ENCODE data around the gene RFX8.

RFX8 gene

GRCh38 chr2:101405351-101405899 lies 69.5 kb downstream of the RFX8 start:
- H4K20me1 ChIP-seq (ENCODE audit: insufficient read depth, low read length): no peaks in the 10 kb centered on the region
- no peaks in the 10 kb centered on the region for H3K79me2 ChIP-seq (ENCODE audit: low read length)
- H2AFZ ChIP-seq (ENCODE audit: low read depth, low read length): peak overlapping the region; percentile 19; the same call in 1 of the 2 replicates
- no peaks in the 10 kb centered on the region for H3K9me3 ChIP-seq (ENCODE audit: insufficient read depth, low read length)
- H3K9ac ChIP-seq (ENCODE audit: low read length): no peak overlapping the region
- H3K4me3 ChIP-seq (ENCODE audit: low read length): no peak overlapping the region
- H3K27ac ChIP-seq (ENCODE audit: low read length): no peak overlapping the region
- no peaks in the 10 kb centered on the region for H3K36me3 ChIP-seq (replicated peaks; ENCODE audit: low read depth, low read length)
- TF ChIP-seq EZH2phosphoT487 (IDR thresholded peaks at IDR 0.05; ENCODE audit: low read depth) (no peak), CTCF (IDR thresholded peaks at IDR 0.05; ENCODE audit: low read depth, low read length) (no peak)
- H3K4me2 ChIP-seq (ENCODE audit: low read length): peak overlapping the region; percentile 3; the same call in 1 of the 2 replicates
- peaks cover 4% of the 10 kb centered on the region; the same call in 1 of the 2 replicates for H3K27me3 ChIP-seq (ENCODE audit: low read depth, low read length)
- H3K4me1 ChIP-seq (ENCODE audit: low read length): peaks cover 24% of the 10 kb centered on the region

- Histone ChIP-seq H4K20me1 (ENCODE audit: insufficient read depth, low read length) (no peaks in the 10 kb centered on the region), H3K27ac (ENCODE audit: low read length) (no peak overlapping the region), H3K9me3 (ENCODE audit: insufficient read depth, low read length) (no peaks in the 10 kb centered on the region), H3K79me2 (ENCODE audit: low read length) (no peaks in the 10 kb centered on the region), H3K4me1 (ENCODE audit: low read length) (peaks cover 41% of the 10 kb centered on the region), H3K9ac (ENCODE audit: low read length) (no peak overlapping the region), H3K4me2 (ENCODE audit: low read length) (no peak overlapping the region), H3K36me3 (replicated peaks; ENCODE audit: low read depth, low read length) (no peaks in the 10 kb centered on the region), H3K4me3 (ENCODE audit: low read length) (no peak overlapping the region), H3K27me3 (ENCODE audit: low read depth, low read length) (peaks cover 6% of the 10 kb centered on the region; the same call in 1 of the 2 replicates), H2AFZ (ENCODE audit: low read depth, low read length) (no peak overlapping the region)
- TF ChIP-seq CTCF (IDR thresholded peaks at IDR 0.05; ENCODE audit: low read depth, low read length) (no peak), EZH2phosphoT487 (IDR thresholded peaks at IDR 0.05; ENCODE audit: low read depth) (no peak)
Measured at GRCh38 chr2:101403745-101404144, 71.2 kb downstream of the RFX8 start.

- H3K27ac ChIP-seq (ENCODE audit: low read length): no peak overlapping the region
- no peak overlapping the region for H3K9ac ChIP-seq (ENCODE audit: low read length)
- peaks cover 52% of the 10 kb centered on the region for H3K4me1 ChIP-seq (ENCODE audit: low read length)
- no peaks in the 10 kb centered on the region for H3K79me2 ChIP-seq (ENCODE audit: low read length)
- H3K36me3 ChIP-seq (replicated peaks; ENCODE audit: low read depth, low read length): no peaks in the 10 kb centered on the region
- H3K4me2 ChIP-seq (ENCODE audit: low read length): no peak overlapping the region
- no peak overlapping the region for H3K4me3 ChIP-seq (ENCODE audit: low read length)
- TF ChIP-seq CTCF (IDR thresholded peaks at IDR 0.05; ENCODE audit: low read depth, low read length) (no peak), EZH2phosphoT487 (IDR thresholded peaks at IDR 0.05; ENCODE audit: low read depth) (no peak)
- H3K27me3 ChIP-seq (ENCODE audit: low read depth, low read length): 0 out of 2 replicates have a peak, but pooled peaks cover 4% of the 10 kb centered on the region
- H3K9me3 ChIP-seq (ENCODE audit: insufficient read depth, low read length): no peaks in the 10 kb centered on the region
- H2AFZ ChIP-seq (ENCODE audit: low read depth, low read length): no peak overlapping the region
- no peaks in the 10 kb centered on the region for H4K20me1 ChIP-seq (ENCODE audit: insufficient read depth, low read length)
Measured at GRCh38 chr2:101402630-101403029, 72.3 kb downstream of the RFX8 start.

GRCh38 chr2:101401906-101402305 lies 73.0 kb downstream of the RFX8 start:
- Histone ChIP-seq H3K9me3 (ENCODE audit: insufficient read depth, low read length) (no peaks in the 10 kb centered on the region), H3K4me3 (ENCODE audit: low read length) (peak overlapping the region; percentile 65; the same call in 1 of the 2 replicates), H4K20me1 (ENCODE audit: insufficient read depth, low read length) (no peaks in the 10 kb centered on the region), H3K4me2 (ENCODE audit: low read length) (peak overlapping the region; percentile 89), H3K9ac (ENCODE audit: low read length) (no peak overlapping the region), H2AFZ (ENCODE audit: low read depth, low read length) (no peak overlapping the region), H3K27ac (ENCODE audit: low read length) (peak overlapping the region; percentile 69), H3K79me2 (ENCODE audit: low read length) (no peaks in the 10 kb centered on the region), H3K27me3 (ENCODE audit: low read depth, low read length) (peaks cover 4% of the 10 kb centered on the region; the same call in 1 of the 2 replicates), H3K4me1 (ENCODE audit: low read length) (peaks cover 58% of the 10 kb centered on the region), H3K36me3 (replicated peaks; ENCODE audit: low read depth, low read length) (no peaks in the 10 kb centered on the region)
- TF ChIP-seq EZH2phosphoT487 (IDR thresholded peaks at IDR 0.05; ENCODE audit: low read depth) (no peak), CTCF (IDR thresholded peaks at IDR 0.05; ENCODE audit: low read depth, low read length) (peak; percentile 43)
